Measurements from ENCODE around the gene IL4R. TPM values are rescaled to one million over a fixed set of nuclear protein-coding genes. Genes with fewer than 3 reads are reported as not detected.

Gene IL4R
- total and polyA plus RNA-seq, 2 experiments from 2014 or later, result 6.4 to 17.6 TPM

- ATAC-seq, result no peak
- TF ChIP-seq ZNF462 (CRISPR knock-in tag; IDR thresholded peaks at IDR 0.05), result no peak
- no peak for TF ChIP-seq POLR2AphosphoS5 (IDR thresholded peaks at IDR 0.05; ENCODE audit: low read depth)
- no peak for TF ChIP-seq EZH2phosphoT487 (IDR thresholded peaks at IDR 0.05; ENCODE audit: unreplicated experiment)
- no peak for TF ChIP-seq STAT1 (IDR thresholded peaks at IDR 0.05; ENCODE audit: unreplicated experiment)
- TF ChIP-seq NANOG (IDR thresholded peaks at IDR 0.05; ENCODE audit: borderline replicate concordance), result no peak
- no peak for TF ChIP-seq CTCF (conservative IDR thresholded peaks at IDR 0.05; ENCODE audit: low read depth in 2 of 2)
- TF ChIP-seq JUNB (IDR thresholded peaks at IDR 0.05; ENCODE audit: unreplicated experiment), result no peak
- TF ChIP-seq ETS1 (IDR thresholded peaks at IDR 0.05), result no peak
- TF ChIP-seq ZNF114 (CRISPR knock-in tag; IDR thresholded peaks at IDR 0.05), result no peak
- TF ChIP-seq CREB1 (CRISPR knock-in tag; IDR thresholded peaks at IDR 0.05; ENCODE audit: low read depth), result no peak
These were observed 9.7 kb upstream of the IL4R start for GRCh38 chr16:27304102-27304501.

More at GRCh38 chr16:27304102-27304501, 9.7 kb upstream of the IL4R start:
- no peaks in the 10 kb centered on the region for H3F3A ChIP-seq (replicated peaks; ENCODE audit: low read depth)
- Mint-ChIP-seq H3K9me3 (peaks cover 11% of the 10 kb centered on the region; the same call in 2 of the 3 replicates), H3K4me3 (no peak overlapping the region), H3K4me1 (no peaks in the 10 kb centered on the region), H3K27me3 (ENCODE audit: insufficient read depth, low read depth, poor library complexity) (peaks cover 9% of the 10 kb centered on the region), H3K27ac (no peak overlapping the region), H3K36me3 (ENCODE audit: low read depth) (peaks cover 5% of the 10 kb centered on the region)
- no peak overlapping the region for H2AFZ ChIP-seq
- no peak overlapping the region for H3K4me3 ChIP-seq
- DNase-seq (ENCODE audit: low spot score), result no peak
- no peak overlapping the region for H3K4me2 ChIP-seq
- H3K27ac ChIP-seq (ENCODE audit: low read depth), result no peak overlapping the region
- H3K27me3 ChIP-seq (ENCODE audit: insufficient read depth), result no peaks in the 10 kb centered on the region
- H3K79me2 ChIP-seq (replicated peaks; ENCODE audit: insufficient read depth), result no peaks in the 10 kb centered on the region
- no peaks in the 10 kb centered on the region for H3K9me2 ChIP-seq (ENCODE audit: insufficient read depth)
- no peaks in the 10 kb centered on the region for H3K36me3 ChIP-seq (ENCODE audit: insufficient read depth)
- H3K4me1 ChIP-seq (ENCODE audit: insufficient read depth), result no peaks in the 10 kb centered on the region
- H4K20me1 ChIP-seq (replicated peaks; ENCODE audit: insufficient read depth), result no peaks in the 10 kb centered on the region

Measured in GM23338 (cell line).